Measurements from ENCODE around the gene HS2ST1. TPM values are rescaled to one million over a fixed set of nuclear protein-coding genes. Genes with fewer than 3 reads are reported as not detected.
A peak's percentile ranks its signal among the peaks of the same experiment; 100 is the strongest.

Gene HS2ST1
- total and polyA plus RNA-seq, 11 donors, result 3.4 to 20.3 (median 13.6) TPM

DNA sequence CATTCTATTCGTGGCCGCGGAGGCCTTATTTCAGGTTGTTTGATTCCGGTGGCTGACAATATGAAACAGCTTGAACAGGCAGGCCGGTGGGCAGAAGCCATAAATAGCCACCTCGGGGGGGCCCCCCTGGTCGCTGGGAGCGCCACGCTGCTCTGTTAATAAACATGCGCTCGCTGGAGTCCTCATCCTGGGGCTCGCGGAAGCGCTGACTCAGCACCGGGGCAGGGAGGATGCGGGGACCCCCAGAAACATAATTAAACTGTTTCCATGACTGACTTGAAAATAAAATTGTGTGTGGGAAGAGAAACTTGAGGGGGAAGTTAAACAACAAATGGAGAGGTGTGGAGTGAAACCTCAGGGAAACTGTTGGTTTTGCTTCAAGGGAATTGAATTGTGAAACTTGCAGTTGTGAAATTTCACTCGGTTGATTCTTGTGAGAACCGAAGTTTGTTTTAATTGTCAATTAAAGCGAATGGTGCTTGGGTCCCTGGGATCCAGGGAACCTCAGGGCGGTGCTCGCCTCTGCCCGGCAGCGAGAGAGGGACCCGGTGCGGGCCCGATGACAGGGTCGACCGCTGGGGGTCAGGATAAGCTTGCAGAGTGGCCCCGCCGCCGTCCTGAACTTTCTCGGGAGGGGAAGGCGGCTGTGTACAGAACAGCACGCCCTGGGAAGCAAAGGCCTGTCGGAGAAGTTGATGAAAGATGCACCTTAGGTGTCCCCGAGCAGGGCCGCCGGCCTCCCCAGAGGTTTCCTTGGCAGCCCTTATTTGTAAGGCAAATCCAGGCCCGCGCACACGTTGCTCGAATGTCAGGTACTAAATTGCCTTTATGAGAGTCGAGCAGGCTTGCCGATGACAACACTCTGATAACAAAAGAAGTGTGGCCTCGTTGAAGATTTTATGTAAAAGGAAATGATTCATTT, 237.3 kb downstream of the HS2ST1 start:
- no peaks in the 10 kb centered on the region for H3K27me3 ChIP-seq
- ATAC-seq (peak; percentile 89 to 95 (median 94)), DNase-seq (peak; percentile 76 to 86 (median 81))
- peak overlapping the region in 10 of 12 donors; percentile 5 to 52 (median 38) for H3K4me3 ChIP-seq
- H3K4me1 ChIP-seq, result peaks cover 0 to 42% (median 11%) of the 10 kb centered on the region in 12 donors
- no peaks in the 10 kb centered on the region for H3K36me3 ChIP-seq
- peak overlapping the region in 10 of 12 donors; percentile 31 to 69 (median 41) for H3K27ac ChIP-seq
- intact Hi-C loops (cut with DNase I), result loop anchor here in 7 of 10 donors (5.0 to 10.0 kb wide), 8 partner anchors 123 to 1151 kb away; partner anchors contain the start of gene LMO4 (in 3 of the 7)
- H3K9me3 ChIP-seq, result no peaks in the 10 kb centered on the region
- TF ChIP-seq POLR2A (IDR thresholded peaks at IDR 0.05), result no peak
- TF ChIP-seq, protein P1, sequence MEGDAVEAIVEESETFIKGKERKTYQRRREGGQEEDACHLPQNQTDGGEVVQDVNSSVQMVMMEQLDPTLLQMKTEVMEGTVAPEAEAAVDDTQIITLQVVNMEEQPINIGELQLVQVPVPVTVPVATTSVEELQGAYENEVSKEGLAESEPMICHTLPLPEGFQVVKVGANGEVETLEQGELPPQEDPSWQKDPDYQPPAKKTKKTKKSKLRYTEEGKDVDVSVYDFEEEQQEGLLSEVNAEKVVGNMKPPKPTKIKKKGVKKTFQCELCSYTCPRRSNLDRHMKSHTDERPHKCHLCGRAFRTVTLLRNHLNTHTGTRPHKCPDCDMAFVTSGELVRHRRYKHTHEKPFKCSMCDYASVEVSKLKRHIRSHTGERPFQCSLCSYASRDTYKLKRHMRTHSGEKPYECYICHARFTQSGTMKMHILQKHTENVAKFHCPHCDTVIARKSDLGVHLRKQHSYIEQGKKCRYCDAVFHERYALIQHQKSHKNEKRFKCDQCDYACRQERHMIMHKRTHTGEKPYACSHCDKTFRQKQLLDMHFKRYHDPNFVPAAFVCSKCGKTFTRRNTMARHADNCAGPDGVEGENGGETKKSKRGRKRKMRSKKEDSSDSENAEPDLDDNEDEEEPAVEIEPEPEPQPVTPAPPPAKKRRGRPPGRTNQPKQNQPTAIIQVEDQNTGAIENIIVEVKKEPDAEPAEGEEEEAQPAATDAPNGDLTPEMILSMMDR (IDR thresholded peaks at IDR 0.05), result peak; percentile 40 to 75 (median 62)
- 7 to 11% (median 9%) methylated on average over 43 to 45 of the region's 45 CpGs for WGBS, 4 donors

DNA sequence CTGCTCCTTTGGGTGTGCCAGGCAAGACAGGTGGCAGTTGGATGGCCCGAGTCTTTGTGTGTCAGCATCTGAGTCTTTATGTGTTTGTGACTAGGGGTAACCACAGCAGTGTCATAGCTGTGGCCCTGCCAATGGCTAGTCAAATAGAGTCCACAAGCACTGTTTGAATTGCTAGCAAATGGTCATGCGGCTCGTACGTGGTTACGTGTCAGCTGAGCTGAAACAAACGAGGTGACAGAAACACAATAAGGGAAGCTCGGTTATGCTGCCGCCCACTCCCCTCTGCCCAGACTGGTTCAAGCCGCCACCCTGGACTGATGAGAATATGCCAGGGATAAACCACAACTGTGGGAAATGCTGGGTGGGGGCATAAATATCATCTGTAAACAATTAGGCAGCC, 239.9 kb downstream of the HS2ST1 start:
- intact Hi-C loops (cut with DNase I), result loop anchor here in 7 of 10 donors (5.0 to 10.0 kb wide), 8 partner anchors 120 to 1148 kb away; partner anchors contain the start of gene LMO4 (in 3 of the 7)
- WGBS, 4 donors, result 89 to 96% (median 91%) methylated on average over 9 of the region's 9 CpGs
- H3K27ac ChIP-seq, result no peak overlapping the region
- ATAC-seq (no peak), DNase-seq (no peak)
- TF ChIP-seq, protein P1 (IDR thresholded peaks at IDR 0.05), result no peak
- no peak for TF ChIP-seq POLR2A (IDR thresholded peaks at IDR 0.05)
- peaks cover 0 to 28% (median 10%) of the 10 kb centered on the region in 12 donors for H3K4me1 ChIP-seq
- no peaks in the 10 kb centered on the region for H3K36me3 ChIP-seq
- no peak overlapping the region for H3K4me3 ChIP-seq
- H3K27me3 ChIP-seq, result no peaks in the 10 kb centered on the region
- no peaks in the 10 kb centered on the region for H3K9me3 ChIP-seq

DNA sequence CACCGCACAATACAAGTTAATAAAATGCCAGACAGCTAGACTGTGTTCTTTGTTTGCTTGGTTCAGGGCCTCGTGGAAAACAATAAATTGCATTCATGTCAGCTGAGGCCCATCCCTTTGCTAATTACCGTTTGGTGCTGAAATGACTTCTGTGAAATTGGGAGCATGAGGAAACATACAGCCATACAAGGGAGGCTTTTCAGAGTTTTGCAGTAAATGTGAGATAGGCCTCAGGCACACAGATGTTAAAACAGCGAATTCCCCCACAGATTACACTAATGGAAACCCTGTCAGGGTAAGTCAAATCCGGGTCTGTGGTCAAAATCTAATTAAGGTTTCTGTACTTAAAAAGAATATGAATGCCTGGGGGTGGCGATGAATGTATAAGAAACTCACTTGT, 240.7 kb downstream of the HS2ST1 start:
- Histone ChIP-seq H3K27ac (no peak overlapping the region), H3K9me3 (no peaks in the 10 kb centered on the region), H3K36me3 (no peaks in the 10 kb centered on the region), H3K4me1 (peaks cover 0 to 21% (median 7%) of the 10 kb centered on the region in 12 donors), H3K27me3 (no peaks in the 10 kb centered on the region), H3K4me3 (no peak overlapping the region)
- ATAC-seq (no peak), DNase-seq (no peak)
- TF ChIP-seq POLR2A (IDR thresholded peaks at IDR 0.05), result no peak
- TF ChIP-seq, protein P1 (IDR thresholded peaks at IDR 0.05), result no peak
- intact Hi-C loops (cut with DNase I), result loop anchor here in 5 of 10 donors (10.0 kb wide), 4 partner anchors 120 to 800 kb away; partner anchors contain the start of gene LMO4 (in 1 of the 5)
- 82 to 85% (median 85%) methylated on average over 6 of the region's 6 CpGs for WGBS, 4 donors

DNA sequence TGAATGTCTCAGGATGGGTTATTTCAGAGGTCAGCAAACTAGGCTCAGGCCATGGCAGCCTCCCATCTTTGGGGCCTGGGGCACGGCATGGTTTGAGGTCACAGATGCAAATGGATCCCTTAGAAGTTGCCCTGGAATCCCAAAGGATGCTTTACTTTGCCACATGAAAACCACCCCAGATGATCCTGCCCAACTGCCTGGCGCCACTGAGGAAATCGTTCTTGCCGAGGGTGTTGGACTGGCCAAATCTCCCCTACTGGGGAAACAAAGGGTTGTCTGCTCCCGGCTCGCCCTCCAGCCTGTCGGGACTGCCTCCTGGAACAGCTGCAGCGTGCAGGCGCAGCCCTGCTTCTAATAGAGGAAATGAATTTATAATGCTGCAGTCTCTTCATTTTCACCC, 241.2 kb downstream of the HS2ST1 start:
- WGBS, 4 donors, result 69 to 84% (median 80%) methylated on average over 6 to 9 of the region's 9 CpGs
- no peak for ATAC-seq
- H3K27me3 ChIP-seq, result no peaks in the 10 kb centered on the region
- H3K4me1 ChIP-seq, result peaks cover 0 to 19% (median 6%) of the 10 kb centered on the region in 12 donors
- DNase-seq, result no peak
- H3K36me3 ChIP-seq, result no peaks in the 10 kb centered on the region
- H3K4me3 ChIP-seq, result no peak overlapping the region
- H3K27ac ChIP-seq, result peak overlapping the region in 1 of 12 donors; percentile 10
- TF ChIP-seq POLR2A (IDR thresholded peaks at IDR 0.05), result no peak
- TF ChIP-seq, protein P1 (IDR thresholded peaks at IDR 0.05), result no peak
- no peaks in the 10 kb centered on the region for H3K9me3 ChIP-seq
- intact Hi-C loops (cut with DNase I), result loop anchor here in 5 of 10 donors (10.0 kb wide), 4 partner anchors 119 to 799 kb away; partner anchors contain the start of gene LMO4 (in 1 of the 5)
